Measurements from ENCODE around the gene GZF1.

- TF ChIP-seq POLR2A (IDR thresholded peaks at IDR 0.05) (no peak), CTCF (IDR thresholded peaks at IDR 0.05) (no peak)
Observed at GRCh38 chr20:23407781-23408464, 45.9 kb downstream of the GZF1 start.

Measured in ovary (tissue), 3 donors.